Stromal cell of bone marrow (primary cell): Measurements from ENCODE around the gene RAB22A.

Experiments used
- DNase-seq: peaks from one replicate; pipeline ENCODE4 v3.0.0-alpha.2; 2012; ENCODE audit warnings: low read depth

RAB22A gene

GRCh38 chr20:58309591-58310290, at the start of gene RAB22A:
RAB22A (plus strand) TSS chr20:58309715; CDS start chr20:58309977, 262 bp downstream.
- peak; percentile 49 for DNase-seq

- DNase-seq = no peak
These were observed 49.5 kb upstream of the RAB22A start for GRCh38 chr20:58260006-58260405.

GRCh38 chr20:58261660-58262059, 47.9 kb upstream of the RAB22A start:
- DNase-seq = no peak

GRCh38 chr20:58264271-58264670, 45.2 kb upstream of the RAB22A start:
- DNase-seq = no peak

GRCh38 chr20:58267389-58268215, 41.9 kb upstream of the RAB22A start:
- no peak for DNase-seq

GRCh38 chr20:58268421-58268821, 41.1 kb upstream of the RAB22A start:
- DNase-seq = no peak

- no peak for DNase-seq
These were observed 40.4 kb upstream of the RAB22A start for GRCh38 chr20:58268936-58269619.

- no peak for DNase-seq
These were observed 37.7 kb upstream of the RAB22A start for GRCh38 chr20:58271606-58272351.

GRCh38 chr20:58274384-58274783, 35.1 kb upstream of the RAB22A start:
- DNase-seq = no peak

- no peak for DNase-seq
These were observed 32.4 kb upstream of the RAB22A start for GRCh38 chr20:58277107-58277506.

GRCh38 chr20:58277578-58278472, 31.7 kb upstream of the RAB22A start:
- DNase-seq = no peak

GRCh38 chr20:58286729-58287128, 22.8 kb upstream of the RAB22A start:
- no peak for DNase-seq

- DNase-seq = no peak
These were observed 21.9 kb upstream of the RAB22A start for GRCh38 chr20:58287638-58288037.

GRCh38 chr20:58289143-58289542, 20.4 kb upstream of the RAB22A start:
- DNase-seq = no peak

GRCh38 chr20:58293453-58293852, 16.1 kb upstream of the RAB22A start:
- DNase-seq = no peak

GRCh38 chr20:58294497-58295455, 14.7 kb upstream of the RAB22A start:
- DNase-seq = no peak

GRCh38 chr20:58296051-58296837, 13.3 kb upstream of the RAB22A start:
- DNase-seq = no peak

- no peak for DNase-seq
These were observed 12.1 kb upstream of the RAB22A start for GRCh38 chr20:58297394-58297793.

GRCh38 chr20:58300321-58300720, 9.2 kb upstream of the RAB22A start:
- no peak for DNase-seq
